Epithelial cell of proximal tubule (primary cell): Measurements from ENCODE around the gene TNFRSF14. TPM values are rescaled to one million over a fixed set of nuclear protein-coding genes. Genes with fewer than 3 reads are reported as not detected.
A peak's percentile ranks its signal among the peaks of the same experiment; 100 is the strongest.

Experiments
- DNase-seq: peaks from one replicate; pipeline ENCODE4 v3.0.0-alpha.2; 2011; ENCODE audit warnings: low read depth
- H3K4me3 ChIP-seq: 2 replicates; pipeline ENCODE4 v1.5.1; 2011; ENCODE audit warnings: low read depth, mild to moderate bottlenecking, low read length
- CTCF ChIP-seq: conservative IDR thresholded peaks from 2 replicates; pipeline ENCODE4 v1.5.1; 2012; ENCODE audit warnings: low read depth, mild to moderate bottlenecking, low read length
- total RNA-seq: library from RNA; depleted of rRNA; stranded (reverse); fragments of >200 nt; gene quantifications from 2 replicates; pipeline ENCODE4 v1.2.3, GENCODE V29; 2015

TNFRSF14 gene
- total RNA-seq: 2.7 and 5.8 TPM in 2 replicates

GRCh38 chr1:2556277-2556677, at the start of gene TNFRSF14:
TSS of gene TNFRSF14 (plus strand) at chr1:2556371. CDS start at chr1:2556665, 294 bp downstream.
- TF ChIP-seq CTCF: peak; percentile 15
- H3K4me3 ChIP-seq: peak within 1 kb of the TSS; percentile 81
- DNase-seq: no peak

GRCh38 chr1:2506901-2507565, 49.1 kb upstream of the TNFRSF14 start:
- no peak for TF ChIP-seq CTCF
- H3K4me3 ChIP-seq: no peak overlapping the region
- DNase-seq: no peak

- no peak overlapping the region for H3K4me3 ChIP-seq
- TF ChIP-seq CTCF: no peak
- DNase-seq: no peak
Observed at GRCh38 chr1:2507744-2508155, 48.4 kb upstream of the TNFRSF14 start.

- no peak for DNase-seq
- H3K4me3 ChIP-seq: no peak overlapping the region
- no peak for TF ChIP-seq CTCF
Observed at GRCh38 chr1:2508180-2508579, 48.0 kb upstream of the TNFRSF14 start.

GRCh38 chr1:2508751-2509150, 47.4 kb upstream of the TNFRSF14 start:
- TF ChIP-seq CTCF: no peak
- no peak overlapping the region for H3K4me3 ChIP-seq
- DNase-seq: no peak

- no peak overlapping the region for H3K4me3 ChIP-seq
- DNase-seq: no peak
- no peak for TF ChIP-seq CTCF
Observed at GRCh38 chr1:2509589-2509988, 46.6 kb upstream of the TNFRSF14 start.
